ENCODE data around the gene NHS. TPM values are rescaled to one million over a fixed set of nuclear protein-coding genes. Genes with fewer than 3 reads are reported as not detected.

The NHS gene
- total and polyA plus RNA-seq, 2 of the 4 experiments (the other 2 are of a cell fraction): 0.36 to 0.90 TPM

- Histone ChIP-seq H2BK20ac (ENCODE audit: low read depth, low read length) (no peak overlapping the region), H2BK120ac (ENCODE audit: low read depth, low read length) (no peak overlapping the region), H3K9me1 (ENCODE audit: insufficient read depth, low read length) (no peaks in the 10 kb centered on the region), H3K4me1 (ENCODE audit: control insufficient read depth, insufficient read depth, low read length) (peaks cover 4% of the 10 kb centered on the region; the same call in 1 of the 2 replicates), H2AFZ (replicated peaks; ENCODE audit: low read length, poor library complexity) (no peak overlapping the region), H2AK5ac (ENCODE audit: low read depth, low read length) (no peak overlapping the region), H3K56ac (ENCODE audit: extremely low read depth, insufficient read depth, low read length) (no peak overlapping the region), H3K9ac (ENCODE audit: low read depth, low read length) (no peak overlapping the region), H3K4me3 (ENCODE audit: insufficient read depth, low read depth, low read length) (no peak overlapping the region), H2BK5ac (ENCODE audit: low read depth, low read length, poor library complexity, severe bottlenecking) (no peak overlapping the region), H3K79me1 (ENCODE audit: low read depth in 1 of 2, low read length in 2 of 2) (no peaks in the 10 kb centered on the region), H4K5ac (ENCODE audit: low read depth, low read length) (no peak overlapping the region), H3K18ac (ENCODE audit: low read depth, low read length) (no peak overlapping the region), H4K91ac (ENCODE audit: insufficient read depth, low read depth, low read length) (no peak overlapping the region), H3K4ac (ENCODE audit: low read depth, low read length) (no peak overlapping the region), H2AK9ac (replicated peaks; ENCODE audit: low read depth, low read length, poor library complexity) (no peak overlapping the region), H3K9me3 (ENCODE audit: control insufficient read depth, insufficient read depth, low read length) (no peaks in the 10 kb centered on the region), H3K27me3 (ENCODE audit: control insufficient read depth, insufficient read depth, low read length) (no peaks in the 10 kb centered on the region), H3K36me3 (ENCODE audit: control insufficient read depth, insufficient read depth, low read length) (no peaks in the 10 kb centered on the region), H4K20me1 (ENCODE audit: insufficient read depth, low read length) (no peaks in the 10 kb centered on the region), H3K27ac (ENCODE audit: insufficient read depth, low read length) (no peak overlapping the region), H3K4me2 (ENCODE audit: low read depth, low read length) (no peak overlapping the region), H3K23ac (ENCODE audit: low read depth, low read length) (no peak overlapping the region), H3K14ac (replicated peaks; ENCODE audit: low read depth, low read length) (no peak overlapping the region), H4K8ac (ENCODE audit: low read depth in 2 of 2, low read length in 2 of 2) (no peak overlapping the region), H2BK15ac (ENCODE audit: low read depth, low read length) (no peak overlapping the region)
- ATAC-seq (ENCODE audit: low read depth) (no peak), DNase-seq (no peak)
- BruUV-seq (replicated peaks): no TSS peak
- POLR2A ChIA-PET (ENCODE audit: unreplicated experiment): no interaction called here
- CTCF ChIA-PET: no interaction called here
- no CpG with 5 or more reads among the region's 6 CpGs for WGBS, 2 experiments (ENCODE audit: extremely low coverage in 2 of 2, insufficient read length in 1 of 2)
- intact Hi-C loops (cut with micrococcal nuclease): loop anchor here (5.0 kb wide), 1 partner anchor 760 kb away; no protein-coding TSS in a partner anchor
- dilution Hi-C loops (cut with HindIII; ENCODE audit: low sequenced_read_pairs, unreplicated experiment): no loop called here
- in situ Hi-C loops (cut with MboI; ENCODE audit: low sequenced_read_pairs): no loop called here
- no peak for TF ChIP-seq CTCF (conservative IDR thresholded peaks at IDR 0.05; ENCODE audit: low read depth, low read length)
- TF ChIP-seq CEBPB (IDR thresholded peaks at IDR 0.05; ENCODE audit: low read depth, low read length): peak; percentile 52
- TF ChIP-seq RCOR1 (IDR thresholded peaks at IDR 0.05; ENCODE audit: insufficient replicate concordance, low read length): no peak
- TF ChIP-seq SMC3 (IDR thresholded peaks at IDR 0.05; ENCODE audit: low read depth, low read length): no peak
Measured at GRCh38 chrX:17587366-17587765, 212.4 kb downstream of the NHS start.
